GM18907 (cell line): ENCODE measurements around the gene APOA1.

Experiments used
- ATAC-seq: cut with Tn5 transposase; IDR thresholded peaks from one replicate; pipeline ENCODE4 v1.9.1; 2021; ENCODE audit warnings: mild to moderate bottlenecking, moderate library complexity; ENCODE audit not compliant: unreplicated experiment

APOA1 gene

DNA sequence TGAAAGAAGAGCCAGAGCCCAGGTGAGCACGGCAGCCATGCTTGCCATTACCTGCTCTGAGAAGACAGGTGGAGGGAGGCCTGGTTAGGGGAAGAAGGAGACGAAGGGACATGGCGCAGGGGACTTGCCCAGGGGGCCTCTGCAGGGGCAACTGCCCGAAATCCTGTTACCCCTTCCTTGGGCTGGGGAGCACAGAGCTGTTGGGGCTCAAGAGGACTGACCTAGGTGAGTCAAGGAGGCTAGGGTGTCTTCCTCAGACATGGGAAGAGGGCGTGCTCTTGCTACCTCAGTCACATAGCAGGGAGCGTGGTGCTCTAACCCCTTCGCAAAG is 45.6 kb downstream of the APOA1 start, which contains the start of gene APOA5:
TSS of gene APOA5 (minus strand) at position 67 of the 331 bp plus-strand sequence. CDS start at position 48, 19 bp downstream.
- ATAC-seq = no peak

- ATAC-seq = no peak
Observed at GRCh38 chr11:116791002-116791812, 46.2 kb downstream of the APOA1 start.

GRCh38 chr11:116790167-116791001 is 47.0 kb downstream of the APOA1 start:
- ATAC-seq = no peak

GRCh38 chr11:116788975-116789374 is 48.4 kb downstream of the APOA1 start:
- no peak for ATAC-seq

DNA sequence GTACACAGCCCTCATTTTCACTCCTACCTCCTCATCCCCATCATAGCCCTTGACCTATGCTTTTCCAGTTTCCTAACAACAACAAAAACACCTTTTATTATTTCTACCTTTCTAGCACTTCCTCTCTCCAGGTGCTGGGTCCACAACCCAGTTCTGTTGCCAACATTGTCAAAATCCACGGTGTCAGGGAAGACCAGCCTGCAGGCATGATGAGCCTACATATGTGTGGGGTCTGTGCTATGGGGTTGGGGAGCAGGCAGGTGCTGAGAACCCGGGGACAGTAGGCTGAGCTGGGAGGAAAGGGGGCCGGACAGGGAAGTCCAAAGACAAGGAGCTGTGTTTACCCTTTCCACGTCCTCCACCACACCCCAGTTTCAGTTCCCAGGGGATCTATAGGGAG is 48.9 kb downstream of the APOA1 start:
- no peak for ATAC-seq

DNA sequence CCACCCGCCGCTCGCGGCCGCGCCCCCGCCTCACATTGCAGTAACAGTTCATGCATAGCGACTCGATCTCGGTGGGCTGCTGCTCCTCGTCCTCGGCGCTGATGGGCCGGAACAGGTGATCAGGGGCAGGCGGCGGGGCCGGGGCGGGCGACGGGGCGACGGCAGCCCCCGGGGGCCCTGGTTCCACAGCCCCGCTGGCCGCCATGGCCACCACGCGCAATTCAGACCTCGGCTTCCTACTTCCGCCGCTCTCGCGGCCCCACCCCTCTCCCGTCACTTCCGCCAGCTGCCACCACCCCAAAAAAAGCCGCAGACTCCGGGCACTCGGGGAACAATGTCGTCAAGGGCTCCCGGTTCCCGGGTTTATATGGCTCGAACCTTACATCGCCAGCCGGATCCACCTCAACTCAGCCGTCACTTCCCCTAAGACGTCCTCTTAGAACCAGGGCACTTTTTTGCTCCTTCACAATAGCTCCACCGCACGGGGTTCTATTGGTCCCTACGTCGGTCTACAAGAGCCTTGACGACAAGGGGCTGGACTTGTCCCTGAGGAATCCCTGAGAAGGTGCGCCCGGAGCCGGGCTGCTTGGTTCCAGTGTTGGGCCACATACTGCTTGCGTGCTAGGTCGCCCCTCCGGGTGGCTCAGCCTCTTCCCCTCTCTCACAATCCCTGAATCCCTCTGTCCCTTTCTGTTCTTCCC is 49.5 kb downstream of the APOA1 start, which contains the start of gene ZPR1:
TSS of gene ZPR1 (minus strand) at position 238 of the 701 bp plus-strand sequence. CDS start at position 205, 33 bp downstream.
- ATAC-seq = peak; percentile 87

DNA sequence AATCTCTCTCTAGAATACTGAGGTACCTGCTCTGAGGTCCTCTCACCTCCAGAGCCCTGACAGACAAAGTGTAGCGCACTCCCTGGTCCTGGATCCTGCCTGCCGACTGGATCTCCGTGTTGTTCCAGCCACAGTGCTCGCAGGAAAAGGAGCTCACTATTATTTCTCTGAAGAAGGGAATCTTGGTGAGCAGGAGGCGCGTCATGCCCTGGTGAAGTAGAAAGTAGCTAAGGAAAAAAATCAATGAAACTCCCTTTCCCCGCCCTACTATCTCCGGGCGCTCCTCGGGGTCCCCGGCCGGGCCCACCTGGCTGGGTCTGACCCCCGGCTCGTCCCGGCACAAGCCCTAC is 50.0 kb downstream of the APOA1 start:
- ATAC-seq = no peak

GRCh38 chr11:116786966-116787365 is 50.5 kb downstream of the APOA1 start:
- no peak for ATAC-seq

DNA sequence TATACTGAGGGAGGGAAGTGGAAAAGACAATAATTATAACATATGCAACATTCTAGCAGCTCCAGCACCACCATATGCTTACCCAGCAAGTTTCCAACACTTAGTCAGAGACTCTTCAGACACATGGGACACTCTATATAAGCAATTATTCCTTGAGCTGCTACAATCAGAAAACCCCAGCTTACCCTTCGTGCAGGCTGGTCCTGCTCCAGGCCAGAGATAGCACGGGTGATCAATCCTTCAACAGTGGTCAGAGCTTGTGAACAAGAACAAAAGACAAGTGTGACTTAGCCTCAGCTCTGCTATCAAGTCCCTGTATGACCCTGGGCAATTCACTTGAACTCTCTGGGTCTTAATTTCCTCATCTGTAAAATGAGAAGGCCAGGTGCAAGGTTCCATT is 51.1 kb downstream of the APOA1 start:
- no peak for ATAC-seq
